H1 (cell line): ENCODE results near the gene CIT. TPM values are rescaled to one million over a fixed set of nuclear protein-coding genes. Genes with fewer than 3 reads are reported as not detected.

Experiments used
- CTCF ChIA-PET: fragments of 300-600 bp; sonication (Branson Sonifier 250); formaldehyde crosslinking; loops from one replicate; lab custom pipeline; 2021; ENCODE audit not compliant: partially characterized antibody; lab: Charles Lee
- POLR2A ChIA-PET: fragments of 300-600 bp; sonication (Branson Sonifier 250); formaldehyde crosslinking; loops from one replicate; lab custom pipeline; 2021; ENCODE audit warnings: inconsistent platforms; ENCODE audit not compliant: partially characterized antibody; lab: Charles Lee
- DNase-seq, 2 experiments: peaks; one replicate each; pipeline versions ENCODE4 v3.0.0 to v3.0.0-alpha.2; 2010 to 2022; ENCODE audit warnings: low spot score in 2 of 2, low read depth in 1 of 2, mixed read lengths in 1 of 2
- FAIRE-seq: peaks from 2 replicates; lab custom pipeline; 2011; peaks lifted over from hg19 to GRCh38; lab: Jason Lieb, UNC
- H2AFZ ChIP-seq: 2 replicates; pipeline ENCODE4 v1.8.1; 2012; ENCODE audit warnings: low read length, inconsistent platforms
- H2AK5ac ChIP-seq: 2 replicates; pipeline ENCODE4 v1.6.1; 2013; ENCODE audit warnings: low read depth, low read length
- H2BK120ac ChIP-seq: replicated peaks from 2 replicates; pipeline ENCODE3; 2013; ENCODE audit warnings: low read depth, low read length, inconsistent platforms
- H2BK12ac ChIP-seq: 2 replicates; pipeline ENCODE4 v1.6.1; 2013; ENCODE audit warnings: low read depth, low read length
- H2BK15ac ChIP-seq: 2 replicates; pipeline ENCODE4 v1.6.1; 2013; ENCODE audit warnings: low read length
- H2BK20ac ChIP-seq: 2 replicates; pipeline ENCODE4 v1.6.1; 2013; ENCODE audit warnings: low read length
- H2BK5ac ChIP-seq: 2 replicates; pipeline ENCODE4 v1.6.1; 2013; ENCODE audit warnings: low read depth, low read length
- H3K14ac ChIP-seq: 2 replicates; pipeline ENCODE4 v1.6.1; 2013; ENCODE audit warnings: inconsistent platforms; ENCODE audit not compliant: insufficient read length
- H3K18ac ChIP-seq: 2 replicates; pipeline ENCODE4 v1.6.1; 2013; ENCODE audit warnings: low read length; ENCODE audit errors: extremely low read depth
- H3K23ac ChIP-seq: 2 replicates; pipeline ENCODE4 v1.6.1; 2013; ENCODE audit warnings: inconsistent platforms; ENCODE audit not compliant: insufficient read length
- H3K23me2 ChIP-seq: 2 replicates; pipeline ENCODE4 v1.6.1; 2013; ENCODE audit warnings: low read depth, low read length
- H3K27ac ChIP-seq: 2 replicates; pipeline ENCODE4 v1.6.1; 2011; ENCODE audit warnings: low read depth, low read length, inconsistent platforms
- H3K27me3 ChIP-seq, 4 experiments: replicated peaks in 1 of 4; 1 replicate in 1 of 4; 2 replicates in 3 of 4; pipeline versions ENCODE4 v1.6.1 to v1.8.1; 2011 to 2013; ENCODE audit warnings: low read length in 3 of 4, mild to moderate bottlenecking in 3 of 4, inconsistent platforms in 2 of 4, mixed read lengths in 2 of 4, moderate library complexity in 1 of 4; ENCODE audit not compliant: control insufficient read depth in 3 of 4, insufficient read depth in 3 of 4; ENCODE audit errors: extremely low read depth in 1 of 4
- H3K36me3 ChIP-seq, 4 experiments: 2 replicates each; pipeline versions ENCODE4 v1.6.1 to v1.8.1; 2011 to 2013; ENCODE audit warnings: mild to moderate bottlenecking in 4 of 4, low read length in 3 of 4, moderate library complexity in 2 of 4, control low read depth in 1 of 4, inconsistent platforms in 1 of 4; ENCODE audit not compliant: insufficient read depth in 4 of 4, control insufficient read depth in 2 of 4
- H3K4ac ChIP-seq: replicated peaks from 2 replicates; pipeline ENCODE3; 2013; ENCODE audit warnings: low read length, low read depth, mixed read lengths, inconsistent platforms; ENCODE audit not compliant: insufficient read length
- H3K4me1 ChIP-seq, 4 experiments: replicated peaks in 1 of 4; 1 replicate in 1 of 4; 2 replicates in 3 of 4; pipeline versions ENCODE4 v1.6.1 to v1.8.1; 2011 to 2013; ENCODE audit warnings: low read length in 3 of 4, inconsistent platforms in 2 of 4, mixed read lengths in 1 of 4; ENCODE audit not compliant: insufficient read depth in 4 of 4, control insufficient read depth in 3 of 4
- H3K4me2 ChIP-seq, 2 experiments: 2 replicates each; pipeline versions ENCODE4 v1.6.1 to v1.8.1; 2011 to 2013; ENCODE audit warnings: low read depth in 2 of 2, low read length in 2 of 2, control low read depth in 1 of 2, inconsistent platforms in 1 of 2, mild to moderate bottlenecking in 1 of 2; ENCODE audit not compliant: insufficient read depth in 1 of 2
- H3K4me3 ChIP-seq, 4 experiments: fragments of 200-600, 300-600 bp in 1 of 4; sonication (generic), shearing (Covaris generic), sonication (Bioruptor Twin) in 1 of 4; 2 replicates each; pipeline versions ENCODE4 v1.5.1 to v1.8.1; 2011 to 2016; ENCODE audit warnings: low read length in 4 of 4, low read depth in 3 of 4, control low read depth in 2 of 4, inconsistent platforms in 2 of 4, mild to moderate bottlenecking in 2 of 4, mixed read lengths in 1 of 4, moderate library complexity in 1 of 4; ENCODE audit not compliant: insufficient read depth in 2 of 4; ENCODE audit errors: extremely low read depth in 1 of 4
- H3K56ac ChIP-seq: replicated peaks from 2 replicates; pipeline ENCODE3; 2013; ENCODE audit warnings: low read depth, mild to moderate bottlenecking, mixed read lengths, low read length, inconsistent platforms; ENCODE audit not compliant: insufficient read length
- H3K79me1 ChIP-seq: 2 replicates; pipeline ENCODE4 v1.6.1; 2013; ENCODE audit warnings: low read depth, low read length, control low read depth
- H3K79me2 ChIP-seq, 2 experiments: 2 replicates each; pipeline versions ENCODE4 v1.6.1 to v1.8.1; 2012 to 2013; ENCODE audit warnings: low read length in 2 of 2, mild to moderate bottlenecking in 2 of 2, inconsistent platforms in 1 of 2; ENCODE audit not compliant: insufficient read depth in 2 of 2, control insufficient read depth in 1 of 2
- H3K9ac ChIP-seq, 4 experiments: replicated peaks in 1 of 4; 1 replicate in 1 of 4; 2 replicates in 3 of 4; pipeline versions ENCODE4 v1.6.1 to v1.8.1; 2011 to 2013; ENCODE audit warnings: low read depth in 3 of 4, low read length in 3 of 4, control low read depth in 2 of 4, mild to moderate bottlenecking in 2 of 4, moderate library complexity in 2 of 4, inconsistent platforms in 1 of 4; ENCODE audit errors: extremely low read depth in 1 of 4
- H3K9me3 ChIP-seq, 2 experiments: 2 replicates each; pipeline versions ENCODE4 v1.6.1 to v1.8.1; 2012 to 2013; ENCODE audit warnings: mild to moderate bottlenecking in 2 of 2, moderate library complexity in 2 of 2, control low read depth in 1 of 2, inconsistent platforms in 1 of 2, low read depth in 1 of 2, low read length in 1 of 2, mixed read lengths in 1 of 2; ENCODE audit not compliant: insufficient read depth in 2 of 2
- H4K20me1 ChIP-seq, 2 experiments: replicated peaks in 1 of 2; 2 replicates each; pipeline versions ENCODE3 to v1.8.1; 2011 to 2013; ENCODE audit warnings: inconsistent platforms in 2 of 2, low read length in 2 of 2, mild to moderate bottlenecking in 1 of 2; ENCODE audit not compliant: insufficient read depth in 2 of 2, control insufficient read depth in 1 of 2
- H4K5ac ChIP-seq: 2 replicates; pipeline ENCODE4 v1.6.1; 2013; ENCODE audit warnings: low read length, low read depth, mixed read lengths, inconsistent platforms; ENCODE audit not compliant: insufficient read length
- H4K8ac ChIP-seq: 2 replicates; pipeline ENCODE4 v1.8.0; 2013; ENCODE audit warnings: mild to moderate bottlenecking, moderate library complexity, low read length, inconsistent platforms; ENCODE audit not compliant: insufficient read depth; ENCODE audit errors: extremely low read depth
- H4K91ac ChIP-seq: replicated peaks from 2 replicates; pipeline ENCODE3; 2013; ENCODE audit warnings: low read length, mixed read lengths, inconsistent platforms; ENCODE audit not compliant: insufficient read length
- GABPA ChIP-seq: IDR thresholded peaks from 2 replicates; pipeline ENCODE4 v1.6.1; 2011; ENCODE audit warnings: mild to moderate bottlenecking, low read length, moderate library complexity, borderline replicate concordance; ENCODE audit not compliant: insufficient read depth
- JUND ChIP-seq: IDR thresholded peaks from 2 replicates; pipeline ENCODE4 v1.6.1; 2011; ENCODE audit warnings: mild to moderate bottlenecking, improper control_type of control experiment, low read length
- MAX ChIP-seq: IDR thresholded peaks from 2 replicates; pipeline ENCODE4 v1.6.1; 2012; ENCODE audit warnings: inconsistent platforms
- SIX5 ChIP-seq: IDR thresholded peaks from 2 replicates; pipeline ENCODE4 v1.6.1; 2011; ENCODE audit warnings: mild to moderate bottlenecking, low read depth, low read length
- WGBS, 2 experiments: shearing (Covaris generic) in 1 of 2; methylation state at CpG; one replicate each; pipeline versions ENCODE4 v1.1.6 to v1.1.7; 2013 to 2015; ENCODE audit warnings: low lambda C conversion rate in 2 of 2, mixed read lengths in 2 of 2, inconsistent platforms in 1 of 2, low coverage in 1 of 2, missing lambda C conversion rate in 1 of 2; ENCODE audit not compliant: insufficient replicate concordance in 2 of 2, insufficient coverage in 1 of 2, insufficient read length in 1 of 2; ENCODE audit errors: extremely low coverage in 1 of 2, missing lambda C conversion rate in 1 of 2; 5-methylcytosine and 5-hydroxymethylcytosine counted together
- polyA plus RNA-seq, 7 experiments: library from polyadenylated mRNA; depleted of rRNA in 3 of 7; stranded (reverse) in 5 of 7; unstranded in 2 of 7; fragments of >200 nt in 5 of 7; fragments of 200-250 nt in 2 of 7; gene quantifications; 1 replicate in 5 of 7; 2 replicates in 1 of 7; 4 replicates in 1 of 7; pipeline versions ENCODE4 v1.2.1 to v1.2.3, GENCODE V29; 2011 to 2013; ENCODE audit warnings: missing spikeins in 2 of 7, mixed read lengths in 2 of 7
- total RNA-seq: library from RNA; stranded (reverse); fragmentation: NEBNext Ultra II Directional; extraction: Animal tissue kit (Norgen Biotek cat#: 25700); gene quantifications from 2 replicates; pipeline ENCODE4 v1.2.1, GENCODE V29; 2021
- TF ChIP-seq, protein P1 (sequence below): IDR thresholded peaks from 2 replicates; pipeline ENCODE4 v1.6.1; 2012; ENCODE audit warnings: low read length, inconsistent platforms

Gene CIT
- total and polyA plus RNA-seq, 2 of the 8 experiments (the other 6 are each of a cell fraction or from before 2014, with no cell fraction given) = 17.1 to 60.9 TPM

DNA sequence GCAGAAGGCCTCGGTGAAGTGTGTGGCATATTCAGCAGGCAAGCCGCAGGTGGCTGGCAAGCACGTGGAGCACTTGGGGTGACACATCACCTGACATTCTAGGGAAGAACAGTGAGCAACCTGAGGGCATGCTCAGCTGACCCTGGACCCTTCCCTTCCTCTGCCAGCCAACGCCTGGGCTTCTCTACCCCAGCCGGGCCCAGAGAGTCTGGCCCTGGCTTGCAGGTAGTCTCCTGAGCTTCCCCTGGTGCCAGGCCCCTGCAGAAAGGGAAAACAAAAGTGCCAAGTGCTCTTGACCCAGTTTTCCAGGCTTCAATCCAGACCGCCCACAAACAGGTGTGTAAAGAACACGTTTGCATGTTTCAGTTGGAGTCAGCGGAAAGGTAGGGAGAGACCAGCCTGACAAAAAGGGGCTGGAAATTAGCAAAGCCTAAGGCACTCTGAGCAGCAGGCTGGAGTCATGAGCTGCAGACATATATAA is 163.5 kb downstream of the CIT start:
- TF ChIP-seq, protein P1, sequence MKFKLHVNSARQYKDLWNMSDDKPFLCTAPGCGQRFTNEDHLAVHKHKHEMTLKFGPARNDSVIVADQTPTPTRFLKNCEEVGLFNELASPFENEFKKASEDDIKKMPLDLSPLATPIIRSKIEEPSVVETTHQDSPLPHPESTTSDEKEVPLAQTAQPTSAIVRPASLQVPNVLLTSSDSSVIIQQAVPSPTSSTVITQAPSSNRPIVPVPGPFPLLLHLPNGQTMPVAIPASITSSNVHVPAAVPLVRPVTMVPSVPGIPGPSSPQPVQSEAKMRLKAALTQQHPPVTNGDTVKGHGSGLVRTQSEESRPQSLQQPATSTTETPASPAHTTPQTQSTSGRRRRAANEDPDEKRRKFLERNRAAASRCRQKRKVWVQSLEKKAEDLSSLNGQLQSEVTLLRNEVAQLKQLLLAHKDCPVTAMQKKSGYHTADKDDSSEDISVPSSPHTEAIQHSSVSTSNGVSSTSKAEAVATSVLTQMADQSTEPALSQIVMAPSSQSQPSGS = no peak
- TF ChIP-seq GABPA (no peak), MAX (no peak), SIX5 (no peak), JUND (no peak)
- H2AK5ac ChIP-seq = no peak overlapping the region
- no peak overlapping the region for H3K4ac ChIP-seq
- no peak overlapping the region for H3K14ac ChIP-seq
- H3K4me3 ChIP-seq = no peak overlapping the region
- FAIRE-seq = no peak
- WGBS, 2 experiments = 87% methylated on average over 8 of the region's 8 CpGs; no CpG with 5 or more reads in 1 of the 2 experiments
- H3K18ac ChIP-seq = no peak overlapping the region
- no peak overlapping the region for H3K27ac ChIP-seq
- no peak overlapping the region for H2BK120ac ChIP-seq
- no peak overlapping the region for H2AFZ ChIP-seq
- no peak overlapping the region for H3K23ac ChIP-seq
- no peak overlapping the region for H2BK20ac ChIP-seq
- H2BK15ac ChIP-seq = no peak overlapping the region
- no peaks in the 10 kb centered on the region for H3K9me3 ChIP-seq
- no peak for DNase-seq
- H3K36me3 ChIP-seq = peaks cover 21 to 75% (median 48%) of the 10 kb centered on the region in 4 experiments
- H3K9ac ChIP-seq = no peak overlapping the region
- no peak overlapping the region for H4K8ac ChIP-seq
- no peak overlapping the region for H4K5ac ChIP-seq
- no peak overlapping the region for H3K4me2 ChIP-seq
- peaks cover 0 to 2% of the 10 kb centered on the region in 2 experiments for H4K20me1 ChIP-seq
- no peak overlapping the region for H2BK12ac ChIP-seq
- H3K4me1 ChIP-seq = no peaks in the 10 kb centered on the region
- CTCF ChIA-PET = no interaction called here
- H2BK5ac ChIP-seq = no peak overlapping the region
- H3K27me3 ChIP-seq = no peaks in the 10 kb centered on the region
- H3K23me2 ChIP-seq = no peaks in the 10 kb centered on the region
- no peak overlapping the region for H3K56ac ChIP-seq
- POLR2A ChIA-PET = no interaction called here
- no peaks in the 10 kb centered on the region for H3K79me2 ChIP-seq
- H4K91ac ChIP-seq = no peak overlapping the region
- no peaks in the 10 kb centered on the region for H3K79me1 ChIP-seq
